SW480 (cell line): ENCODE data around the gene CNTN5.

ENCODE experiments used
- DNase-seq: peaks from one replicate; pipeline ENCODE4 v3.0.0-alpha.2; 2016; ENCODE audit warnings: low spot score

The CNTN5 gene

DNA sequence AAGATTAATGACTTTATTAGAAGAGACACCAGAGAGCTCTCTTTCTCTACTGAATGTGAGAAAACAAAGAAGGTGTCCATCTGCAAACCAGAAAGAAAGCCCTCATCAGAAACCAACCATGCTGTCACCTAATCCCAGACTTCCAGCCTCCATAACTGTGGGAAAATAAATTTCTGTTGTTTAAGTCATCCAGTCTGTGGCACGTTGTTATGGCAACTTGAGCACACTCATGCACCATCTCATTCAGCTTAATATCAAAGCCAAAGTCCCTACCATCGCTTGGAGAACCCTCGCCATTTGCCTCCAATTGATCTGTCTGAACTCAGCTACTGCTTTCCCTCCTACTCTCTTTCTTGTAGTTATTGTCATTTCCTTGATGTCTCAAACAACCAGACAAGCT, 900.2 kb downstream of the CNTN5 start:
- DNase-seq = no peak

DNA sequence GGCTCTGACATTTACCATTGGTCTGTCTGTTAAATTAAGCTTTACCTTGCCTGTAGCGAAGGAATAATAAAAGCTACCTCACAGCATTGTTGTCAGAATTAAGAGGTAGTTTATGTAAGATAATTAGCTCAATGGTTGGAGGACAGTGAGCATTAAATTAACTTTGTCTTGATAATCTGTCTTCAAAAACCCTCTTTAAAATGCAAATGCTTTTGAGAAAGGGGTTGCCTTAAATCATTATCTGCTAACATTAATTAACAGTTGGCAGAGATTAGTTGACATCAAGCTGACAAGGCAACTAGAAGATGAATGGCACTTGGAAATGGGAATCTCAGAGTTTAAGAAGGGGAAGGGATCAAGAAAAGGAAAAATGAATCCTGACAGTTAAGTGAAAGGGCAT, 905.2 kb downstream of the CNTN5 start:
- DNase-seq = no peak

DNA sequence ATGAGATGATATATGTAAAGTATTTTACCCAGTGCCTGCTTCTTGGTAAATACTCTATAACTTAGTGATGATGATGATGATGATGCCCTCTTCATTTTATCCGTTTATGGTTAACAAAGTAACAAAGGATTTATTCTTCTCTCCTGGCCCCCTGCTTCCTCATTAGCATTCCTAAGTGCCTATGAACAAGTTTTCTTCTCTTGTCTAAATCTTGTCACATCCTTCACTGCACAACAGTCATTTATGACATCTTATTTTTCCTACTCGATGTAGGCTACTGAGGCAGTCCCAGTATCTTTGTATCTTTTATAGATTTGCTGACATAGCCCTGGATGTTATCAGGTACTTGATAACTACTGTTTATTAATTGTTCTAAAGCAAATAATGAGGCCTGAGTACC, 911.9 kb downstream of the CNTN5 start:
- no peak for DNase-seq

DNA sequence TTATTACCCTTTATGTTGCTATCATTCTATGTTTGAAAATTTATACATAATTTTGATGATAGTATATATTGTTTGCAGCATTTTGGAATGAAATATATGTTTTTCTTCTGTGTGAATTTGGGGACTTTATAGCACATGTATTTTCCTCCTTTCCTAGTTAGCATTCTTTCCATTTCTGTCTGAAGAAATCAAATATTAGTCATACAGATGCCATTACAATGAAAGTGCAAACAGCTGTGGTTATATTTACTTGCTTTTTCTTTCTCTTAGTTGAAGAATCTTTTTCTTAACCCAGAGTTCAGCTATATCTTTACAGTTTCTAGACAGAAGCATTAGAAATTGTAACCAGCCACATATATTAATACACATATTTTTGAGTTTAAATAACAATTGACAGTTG, 913.3 kb downstream of the CNTN5 start:
- DNase-seq = no peak

DNA sequence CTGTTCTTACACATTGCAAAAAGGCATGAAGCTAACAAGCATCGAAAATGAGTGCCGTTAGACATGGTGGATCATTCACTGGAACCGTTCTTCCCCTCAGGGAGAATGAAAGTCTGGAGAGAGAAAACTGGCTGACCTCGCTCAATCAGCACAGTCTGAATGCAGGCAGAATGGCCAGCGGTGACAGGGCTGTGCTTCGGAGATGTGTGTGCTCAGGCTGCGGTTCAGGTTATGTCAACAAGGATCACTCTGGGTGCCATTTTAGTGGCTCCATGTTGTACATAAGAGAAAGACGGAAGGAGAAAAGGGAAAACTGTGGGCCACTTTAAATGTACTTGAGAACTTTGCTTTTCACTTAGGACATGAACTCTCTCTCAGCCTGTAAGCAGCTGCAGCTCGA, 916.6 kb downstream of the CNTN5 start:
- DNase-seq = no peak

DNA sequence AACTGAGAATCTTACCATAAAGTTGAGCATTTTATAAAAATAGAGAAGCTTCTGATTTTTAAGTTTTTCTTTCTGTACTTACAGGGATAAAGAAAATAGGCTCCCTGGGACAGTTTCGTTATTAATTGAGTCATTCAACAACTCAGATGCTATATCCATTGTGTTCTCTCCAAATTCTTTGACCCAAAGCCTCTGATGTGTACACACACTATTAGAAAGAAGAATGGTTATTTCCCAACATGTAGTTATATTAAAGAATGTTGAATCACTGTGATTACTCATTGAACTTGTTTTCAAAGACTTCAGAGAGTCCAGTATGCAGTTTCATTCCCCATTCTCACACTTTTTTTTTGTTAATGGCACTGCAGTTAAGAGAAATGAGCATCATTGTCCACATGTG, 932.1 kb downstream of the CNTN5 start:
- DNase-seq = no peak

DNA sequence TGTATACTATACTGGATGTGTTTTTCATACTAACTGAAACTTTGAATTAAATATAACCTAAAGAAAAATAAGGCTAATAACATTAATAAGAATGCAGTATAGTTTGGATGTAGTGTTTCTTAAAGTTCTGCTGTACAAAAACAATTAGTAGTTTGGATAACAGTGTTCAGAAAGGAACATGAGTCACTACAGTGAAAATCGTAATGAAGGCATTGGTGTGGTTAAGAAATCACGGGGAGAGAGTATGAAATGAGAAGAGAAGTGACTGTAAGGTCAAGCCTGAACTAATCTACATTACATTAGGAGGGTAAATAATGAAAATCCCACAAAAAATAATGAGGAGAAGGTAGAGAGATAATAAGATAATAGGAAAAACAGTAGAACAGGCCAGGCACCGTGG, 939.8 kb downstream of the CNTN5 start:
- DNase-seq = no peak

DNA sequence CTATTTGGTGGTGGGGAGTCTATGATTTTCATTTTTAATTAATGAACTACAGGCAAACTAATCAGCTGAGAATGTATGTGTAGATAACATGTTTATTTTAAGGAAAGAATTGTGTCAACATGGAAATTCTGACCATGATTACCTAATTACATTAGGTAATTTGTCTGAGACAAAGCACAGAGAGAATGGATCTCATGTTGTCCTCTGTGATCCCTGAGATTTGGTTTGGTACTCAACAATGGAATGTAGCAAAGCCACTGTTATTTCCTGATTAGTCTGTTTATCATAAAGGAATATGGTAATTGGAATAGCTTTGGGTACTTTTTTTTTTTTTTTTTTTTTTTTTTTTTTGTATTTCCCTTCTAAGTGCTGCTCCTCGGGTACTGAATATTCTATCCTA, 947.6 kb downstream of the CNTN5 start:
- DNase-seq = no peak

DNA sequence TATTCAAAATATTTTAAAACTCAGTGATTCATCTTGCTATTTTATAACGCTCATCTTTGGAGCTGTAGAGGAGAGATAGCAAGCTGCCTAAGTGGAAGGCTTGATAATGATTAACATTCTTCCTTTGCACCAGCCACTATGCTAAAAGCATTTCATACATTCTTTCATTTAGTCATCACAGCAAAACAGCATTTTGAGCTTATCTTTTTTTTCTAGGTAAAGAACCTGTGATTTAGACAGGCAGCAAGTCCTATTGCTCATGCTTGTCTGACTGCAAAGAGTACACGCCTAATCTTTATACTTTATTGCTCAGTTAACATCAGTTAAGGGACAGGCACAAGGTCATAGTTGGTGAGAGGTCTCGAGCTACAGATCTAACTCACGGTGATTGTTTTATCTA, 953.2 kb downstream of the CNTN5 start:
- DNase-seq = no peak

DNA sequence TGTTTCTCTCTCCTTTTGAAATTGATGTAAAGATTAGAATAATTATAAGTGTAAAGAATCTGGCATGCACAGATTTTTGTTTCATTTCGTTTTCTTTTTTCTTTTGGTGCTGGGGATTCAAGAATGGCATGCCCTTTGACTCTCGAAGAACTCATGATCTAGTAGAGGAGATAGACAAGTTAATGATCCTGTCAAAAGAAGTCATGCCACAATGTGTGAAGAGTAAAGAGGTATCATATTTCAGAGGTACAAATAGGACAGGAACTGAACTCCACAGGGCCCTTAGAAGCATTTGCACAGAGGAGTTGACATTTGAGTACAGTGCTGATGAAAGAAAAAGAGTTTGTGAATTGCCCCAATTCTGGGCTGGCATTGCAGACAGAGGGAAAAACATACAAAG, 958.3 kb downstream of the CNTN5 start:
- no peak for DNase-seq

DNA sequence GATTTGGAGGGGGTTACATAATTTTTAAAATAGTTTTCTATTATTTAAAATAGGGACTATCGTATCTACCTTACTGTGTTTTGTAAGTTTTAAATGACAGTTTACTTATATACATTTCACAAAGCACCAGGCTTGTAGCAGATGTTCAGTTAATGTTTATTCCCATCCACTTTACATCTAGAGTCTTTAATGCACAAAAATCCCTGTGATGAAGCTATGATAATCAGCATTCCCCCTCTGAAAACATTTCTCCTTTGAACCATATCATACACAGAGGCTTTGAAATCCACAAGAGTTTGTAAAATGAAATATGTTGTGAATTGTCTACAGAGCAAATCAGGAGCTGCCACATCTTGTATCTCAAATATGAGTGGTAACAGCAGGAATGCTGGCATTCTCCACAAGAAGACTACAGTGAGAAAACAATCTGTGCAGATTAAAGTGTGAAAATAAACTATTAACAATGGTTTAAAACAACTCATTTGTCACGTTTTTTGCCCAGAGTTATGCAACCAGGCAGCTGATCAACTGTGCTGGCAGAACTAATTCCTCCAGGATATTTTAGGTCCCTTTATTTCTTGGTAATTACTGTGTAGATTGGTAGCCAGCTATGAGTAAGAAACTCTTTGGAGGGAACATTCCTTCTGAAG, 967.2 kb downstream of the CNTN5 start:
- no peak for DNase-seq

DNA sequence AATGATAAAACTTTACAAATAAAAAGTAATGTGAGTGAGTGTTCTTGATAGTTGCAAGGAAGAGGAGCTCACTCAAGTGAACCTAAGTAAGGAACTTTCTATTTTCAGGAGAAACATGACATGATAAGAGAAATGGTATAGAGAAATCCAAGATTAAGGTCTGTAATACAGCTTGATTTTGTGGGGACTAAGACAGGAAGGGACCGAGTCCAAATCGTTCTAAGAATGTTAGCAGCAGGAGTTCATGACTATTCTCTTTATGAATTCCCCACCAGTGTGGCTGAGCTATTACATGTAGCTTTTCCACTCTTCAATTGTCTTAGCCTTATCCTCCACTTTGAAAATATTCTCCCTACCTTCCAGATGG, 967.7 kb downstream of the CNTN5 start:
- no peak for DNase-seq

DNA sequence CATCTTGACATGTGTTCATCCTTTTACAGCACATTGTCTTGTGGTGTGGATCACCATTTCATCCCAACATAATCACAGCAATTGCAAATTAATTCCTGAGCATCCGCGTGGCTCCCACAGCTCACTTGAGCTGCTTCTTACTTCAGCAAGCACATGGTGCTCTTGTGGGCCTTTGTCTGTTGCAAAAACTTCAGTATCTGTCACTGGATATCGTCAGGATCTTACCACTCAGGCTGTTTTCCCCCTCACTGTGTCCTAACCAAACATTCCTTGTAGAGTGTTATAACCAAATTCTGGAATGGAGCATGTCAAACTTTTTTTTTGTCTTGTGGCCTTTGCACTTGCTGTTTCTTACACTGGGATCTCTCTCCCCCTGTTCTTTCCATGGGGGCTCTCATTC, 983.2 kb downstream of the CNTN5 start:
- DNase-seq = no peak

DNA sequence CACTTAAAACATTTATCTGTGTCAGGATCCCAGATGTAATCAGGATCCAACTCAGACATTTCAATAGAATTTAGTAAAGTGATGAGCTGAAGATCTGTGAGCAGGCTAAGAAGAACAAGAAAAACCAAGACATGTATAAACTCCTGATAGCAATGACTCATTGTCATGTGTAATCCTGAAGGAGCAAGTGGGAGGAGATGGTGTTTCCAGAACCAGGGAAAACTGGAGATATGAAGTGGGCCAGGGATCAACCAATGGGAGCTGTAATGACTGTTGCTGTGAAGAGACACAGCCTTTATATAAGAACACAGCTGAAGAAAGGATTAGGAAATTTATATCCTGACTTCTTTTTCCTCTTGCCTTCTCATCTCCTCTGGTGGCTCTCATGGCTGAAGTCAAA, 983.8 kb downstream of the CNTN5 start:
- no peak for DNase-seq

DNA sequence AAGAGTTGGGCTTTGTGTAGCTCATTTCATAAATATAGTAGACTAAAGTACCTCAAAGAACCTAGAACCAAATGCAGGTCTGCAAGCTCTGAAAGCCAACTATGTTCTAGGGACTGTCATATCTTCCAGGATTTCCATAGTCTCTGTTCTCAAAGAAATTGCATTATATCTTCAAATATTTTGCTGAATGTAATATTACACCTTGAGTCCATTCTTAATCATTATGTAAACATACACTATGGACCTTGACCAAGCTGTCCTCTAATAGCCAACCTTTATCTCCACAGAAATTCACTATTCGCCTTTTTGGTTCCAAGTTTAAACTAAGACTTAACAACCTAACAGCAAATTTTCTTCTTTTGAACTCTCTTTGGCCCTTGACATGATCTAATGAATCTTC, 987.7 kb downstream of the CNTN5 start:
- DNase-seq = no peak

DNA sequence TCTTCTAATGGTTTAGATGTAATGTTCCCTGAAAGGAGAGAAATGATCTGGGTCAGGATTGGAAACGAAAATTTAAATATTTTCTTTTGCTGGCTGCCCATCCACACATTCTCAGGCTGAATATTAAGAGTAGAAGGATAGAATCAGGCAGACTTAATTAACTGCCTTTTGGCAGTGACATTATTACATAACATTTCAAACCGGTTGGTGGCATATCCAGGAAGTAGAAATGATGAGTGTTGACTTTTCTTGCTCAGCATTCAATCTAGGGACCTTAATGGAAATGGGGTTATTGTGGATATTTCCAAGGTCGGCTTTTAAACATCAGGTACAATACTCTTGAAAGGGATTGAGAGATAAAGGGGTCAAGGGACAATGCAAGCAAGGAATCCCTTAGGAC, 989.0 kb downstream of the CNTN5 start:
- DNase-seq = no peak

DNA sequence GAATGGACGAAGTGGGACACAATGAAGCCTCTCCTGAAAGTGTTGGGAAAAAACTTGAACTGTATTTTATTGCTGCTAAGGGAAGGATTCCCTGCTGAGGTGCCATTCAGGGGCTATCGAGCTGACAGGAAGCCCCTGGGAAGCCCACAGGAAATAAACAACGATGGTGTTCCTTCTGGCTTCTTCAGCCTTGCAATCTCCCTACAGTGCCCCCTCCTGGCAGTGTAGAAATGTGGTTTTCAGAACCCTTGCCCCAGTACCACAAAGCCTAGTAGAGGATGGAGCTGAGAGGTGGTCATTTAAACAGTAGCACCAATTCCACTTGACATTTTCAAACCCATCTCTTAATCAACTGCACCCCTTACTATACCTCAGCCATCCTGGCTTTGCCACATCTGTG, 989.6 kb downstream of the CNTN5 start:
- no peak for DNase-seq

DNA sequence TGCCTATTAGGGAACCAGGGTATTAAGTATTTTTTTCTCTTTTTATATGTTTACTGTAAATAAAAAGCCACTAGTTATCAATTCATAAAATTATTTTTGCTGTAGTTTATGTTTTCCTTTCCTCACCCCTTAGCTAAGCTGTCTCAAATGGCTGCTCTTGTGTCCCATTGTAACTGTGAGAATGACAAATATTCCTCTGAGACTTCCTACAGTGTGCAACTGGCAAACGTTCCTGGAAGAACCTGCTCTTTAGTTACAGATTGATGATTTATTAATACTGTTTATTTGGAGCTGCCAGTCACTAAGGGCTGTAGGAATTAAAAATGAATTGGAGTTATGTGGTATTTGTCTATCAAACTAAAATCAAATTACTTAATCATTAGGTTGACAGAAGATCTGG, 990.9 kb downstream of the CNTN5 start:
- DNase-seq = no peak

DNA sequence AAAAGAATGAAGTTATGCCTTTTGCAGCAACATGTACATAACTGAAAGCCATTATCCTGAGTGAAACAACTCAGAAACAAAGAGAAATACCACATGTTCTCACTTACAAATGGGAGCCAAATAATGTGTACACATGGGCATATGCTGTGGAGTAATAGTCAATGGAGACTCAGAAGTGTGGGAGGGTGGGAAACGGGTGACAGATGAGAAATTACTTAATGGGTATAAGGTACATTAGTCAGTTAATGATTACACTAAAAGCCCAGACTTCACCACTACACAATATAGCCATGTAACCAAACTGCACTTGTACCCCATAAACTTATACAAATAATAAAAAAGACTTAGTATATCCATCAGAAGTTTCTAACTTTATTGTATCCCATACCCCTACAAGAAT, 992.3 kb downstream of the CNTN5 start:
- DNase-seq = no peak

DNA sequence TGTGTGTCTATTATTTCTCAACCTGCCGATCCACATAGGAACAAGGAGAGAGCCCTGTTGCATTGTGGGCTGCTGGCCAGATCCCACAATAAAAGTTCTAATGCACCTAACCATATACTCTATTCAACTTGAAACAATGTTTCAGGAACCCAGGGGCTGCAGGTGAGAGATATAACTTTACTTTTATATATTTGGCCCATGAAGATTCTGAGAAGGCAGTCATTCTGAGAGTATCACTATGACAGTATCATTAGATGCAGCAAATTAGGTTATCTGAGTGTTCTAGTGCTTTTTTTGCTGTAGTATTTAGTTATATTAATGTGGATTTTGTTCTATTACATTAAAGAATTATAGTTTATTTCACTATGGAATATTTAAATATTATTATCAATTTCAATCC, 1011.2 kb downstream of the CNTN5 start:
- DNase-seq = no peak

DNA sequence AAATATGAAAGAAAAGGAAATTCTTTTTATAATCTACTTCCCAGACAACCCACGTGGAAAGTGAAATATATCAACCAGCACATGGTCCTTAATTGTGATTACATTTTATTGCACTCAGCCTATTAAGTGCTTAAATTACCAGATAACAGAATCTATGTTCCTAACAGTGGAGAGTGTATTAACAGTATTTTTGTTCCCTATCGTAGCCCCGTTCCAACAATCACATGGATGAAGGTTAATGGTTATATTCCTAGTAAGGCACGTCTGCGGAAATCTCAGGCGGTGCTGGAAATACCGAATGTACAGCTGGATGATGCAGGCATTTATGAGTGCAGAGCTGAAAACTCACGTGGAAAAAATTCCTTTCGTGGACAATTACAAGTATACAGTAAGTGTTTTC, 1040.3 kb downstream of the CNTN5 start:
- DNase-seq = no peak

DNA sequence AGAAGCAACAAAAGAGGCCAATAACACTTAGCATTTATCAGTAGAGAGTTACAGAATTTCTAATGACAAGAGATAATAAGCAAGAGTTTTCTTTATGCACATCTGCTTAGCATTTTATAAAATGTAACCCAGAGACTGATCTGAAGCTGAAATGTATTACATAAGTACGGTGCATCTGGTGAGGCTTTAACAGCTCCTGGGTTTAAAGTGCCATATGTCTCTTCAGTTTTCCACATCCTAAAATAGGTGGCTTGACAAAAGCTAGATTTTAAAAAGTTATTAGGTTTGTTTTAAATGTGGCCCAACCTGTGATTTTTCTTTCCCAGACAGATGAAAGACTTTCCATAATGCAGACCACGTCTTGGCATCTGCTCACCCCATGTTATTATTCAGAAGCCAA, 1045.7 kb downstream of the CNTN5 start:
- DNase-seq = no peak

DNA sequence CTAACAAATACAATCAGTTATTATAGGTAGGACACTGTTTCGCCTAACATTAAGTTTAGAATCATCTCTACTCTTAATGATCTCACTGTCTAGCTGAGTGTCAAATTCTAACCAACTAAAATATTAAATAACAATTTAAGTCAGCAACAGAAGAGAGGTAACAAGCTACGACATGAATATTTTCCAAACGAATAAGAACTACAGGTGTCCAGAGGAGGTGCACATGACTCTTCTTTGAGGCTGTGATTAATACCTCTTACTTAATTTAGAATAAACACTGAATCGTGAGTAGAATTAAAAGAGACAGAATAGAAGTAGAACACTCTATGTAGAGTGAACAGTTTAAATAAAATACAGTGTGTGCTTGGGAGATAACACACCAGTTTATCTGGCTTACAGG, 1047.4 kb downstream of the CNTN5 start:
- no peak for DNase-seq

DNA sequence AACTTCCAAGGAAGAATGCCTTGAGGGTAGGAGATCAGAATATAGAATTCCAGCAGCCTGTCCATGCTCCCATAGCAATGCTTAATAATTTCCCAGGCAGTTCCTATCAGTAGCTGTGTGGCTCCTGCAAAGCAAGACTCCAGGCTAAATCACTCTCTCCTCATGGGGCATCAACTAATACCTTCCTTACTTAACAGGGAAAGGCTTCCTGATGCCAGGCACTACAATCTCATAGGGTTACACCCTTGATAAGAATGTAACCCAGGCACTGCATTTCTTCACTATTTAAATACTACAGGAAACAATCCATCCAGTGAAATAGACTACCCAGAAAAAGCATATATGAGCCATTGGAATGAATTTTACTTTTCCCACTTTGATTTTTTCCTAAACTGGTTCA, 1051.4 kb downstream of the CNTN5 start:
- no peak for DNase-seq

DNA sequence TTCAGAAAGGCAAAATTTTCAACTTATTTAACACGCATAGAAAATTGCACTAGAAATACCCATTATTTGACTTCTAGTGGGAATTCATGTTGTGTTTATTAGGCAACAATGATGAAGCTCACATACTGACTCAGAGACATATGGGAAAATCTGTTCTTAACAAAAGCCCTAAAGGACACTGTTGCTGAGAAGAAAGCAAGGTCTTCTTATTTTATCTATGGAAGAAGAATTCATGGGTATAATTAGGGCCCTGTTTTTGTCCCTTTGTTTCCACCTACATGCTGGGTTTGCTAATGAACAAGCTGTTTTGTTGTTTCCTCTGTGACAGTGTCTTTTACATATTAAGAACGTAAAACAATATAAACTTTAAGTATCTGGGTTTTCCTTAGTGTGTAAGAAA, 1059.6 kb downstream of the CNTN5 start:
- no peak for DNase-seq
